Measurements from ENCODE around the gene IL2RA. TPM values are rescaled to one million over a fixed set of nuclear protein-coding genes. Genes with fewer than 3 reads are reported as not detected.

The IL2RA gene
- total and polyA plus RNA-seq, 2 donors (not counting 1 experiment from before 2014, with no cell fraction given) = 7.2 to 56.7 TPM

- no peak for DNase-seq
- H3K27me3 Mint-ChIP-seq = no peaks in the 10 kb centered on the region
- Histone ChIP-seq H3K27ac (ENCODE audit: low read length in 2 of 2) (no peak overlapping the region), H3K79me2 (ENCODE audit: control insufficient read depth, insufficient read depth, low read length) (peaks cover 6% of the 10 kb centered on the region), H3K4me2 (replicated peaks; ENCODE audit: low read depth, low read length, poor library complexity, severe bottlenecking) (no peak overlapping the region), H3K4me3 (ENCODE audit: control extremely low read depth in 1 of 5, extremely low read depth in 1 of 5, insufficient read depth in 1 of 5, low read depth in 2 of 5, low read length in 4 of 5) (no peak overlapping the region), H3K9ac (ENCODE audit: low read length) (no peak overlapping the region), H3K36me3 (replicated peaks in 1 of 2; ENCODE audit: control extremely low read depth in 1 of 2, control insufficient read depth in 1 of 2, extremely low read depth in 1 of 2, insufficient read depth in 2 of 2, low read length in 1 of 2) (no peaks in the 10 kb centered on the region), H4K20me1 (ENCODE audit: control insufficient read depth, insufficient read depth, low read length, poor library complexity, severe bottlenecking) (no peaks in the 10 kb centered on the region), H3K9me3 (ENCODE audit: control extremely low read depth in 1 of 3, control insufficient read depth in 2 of 3, insufficient read depth in 1 of 3, low read length in 2 of 3) (peaks cover 0 to 3% (median 1%) of the 10 kb centered on the region in 3 donors), H3K4me1 (ENCODE audit: control insufficient read depth in 2 of 2, insufficient read depth in 2 of 2, low read length in 2 of 2) (peaks cover 5 to 12% of the 10 kb centered on the region in 2 donors), H2AFZ (ENCODE audit: insufficient read depth, low read depth, low read length, poor library complexity, severe bottlenecking) (no peak overlapping the region), H3K27me3 (replicated peaks in 1 of 4; ENCODE audit: control extremely low read depth in 1 of 4, control insufficient read depth in 3 of 4, insufficient read depth in 4 of 4, low read length in 3 of 4) (no peaks in the 10 kb centered on the region)
- ChIA-PET POLR2A (no interaction called here), CTCF (interaction anchor here (0.8 to 1.4 kb wide), 5 partner anchors 15 to 383 kb away, joined by 3 to 7 read pairs (median 3); no protein-coding TSS in a partner anchor)
- TF ChIP-seq, protein P1, sequence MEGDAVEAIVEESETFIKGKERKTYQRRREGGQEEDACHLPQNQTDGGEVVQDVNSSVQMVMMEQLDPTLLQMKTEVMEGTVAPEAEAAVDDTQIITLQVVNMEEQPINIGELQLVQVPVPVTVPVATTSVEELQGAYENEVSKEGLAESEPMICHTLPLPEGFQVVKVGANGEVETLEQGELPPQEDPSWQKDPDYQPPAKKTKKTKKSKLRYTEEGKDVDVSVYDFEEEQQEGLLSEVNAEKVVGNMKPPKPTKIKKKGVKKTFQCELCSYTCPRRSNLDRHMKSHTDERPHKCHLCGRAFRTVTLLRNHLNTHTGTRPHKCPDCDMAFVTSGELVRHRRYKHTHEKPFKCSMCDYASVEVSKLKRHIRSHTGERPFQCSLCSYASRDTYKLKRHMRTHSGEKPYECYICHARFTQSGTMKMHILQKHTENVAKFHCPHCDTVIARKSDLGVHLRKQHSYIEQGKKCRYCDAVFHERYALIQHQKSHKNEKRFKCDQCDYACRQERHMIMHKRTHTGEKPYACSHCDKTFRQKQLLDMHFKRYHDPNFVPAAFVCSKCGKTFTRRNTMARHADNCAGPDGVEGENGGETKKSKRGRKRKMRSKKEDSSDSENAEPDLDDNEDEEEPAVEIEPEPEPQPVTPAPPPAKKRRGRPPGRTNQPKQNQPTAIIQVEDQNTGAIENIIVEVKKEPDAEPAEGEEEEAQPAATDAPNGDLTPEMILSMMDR (IDR thresholded peaks at IDR 0.05) = no peak
- no peak for TF ChIP-seq EZH2 (IDR thresholded peaks at IDR 0.05; ENCODE audit: borderline replicate concordance, insufficient read depth, low read depth, low read length, poor library complexity, severe bottlenecking)
- no CpG with 5 or more reads among the region's 3 CpGs for WGBS (ENCODE audit: insufficient coverage)
- no peak overlapping the region for H3K4me3 Mint-ChIP-seq
- H3K9me3 Mint-ChIP-seq (ENCODE audit: insufficient read depth) = peaks cover 7% of the 10 kb centered on the region
- intact Hi-C loops (cut with micrococcal nuclease) = no loop called here
- ATAC-seq (ENCODE audit: low read depth) = no peak
- peak overlapping the region; percentile 32 for H3K27ac Mint-ChIP-seq
- peaks cover 39% of the 10 kb centered on the region for H3K4me1 Mint-ChIP-seq
These were observed 28.2 kb downstream of the IL2RA start for GRCh38 chr10:6033954-6034353.

DNA sequence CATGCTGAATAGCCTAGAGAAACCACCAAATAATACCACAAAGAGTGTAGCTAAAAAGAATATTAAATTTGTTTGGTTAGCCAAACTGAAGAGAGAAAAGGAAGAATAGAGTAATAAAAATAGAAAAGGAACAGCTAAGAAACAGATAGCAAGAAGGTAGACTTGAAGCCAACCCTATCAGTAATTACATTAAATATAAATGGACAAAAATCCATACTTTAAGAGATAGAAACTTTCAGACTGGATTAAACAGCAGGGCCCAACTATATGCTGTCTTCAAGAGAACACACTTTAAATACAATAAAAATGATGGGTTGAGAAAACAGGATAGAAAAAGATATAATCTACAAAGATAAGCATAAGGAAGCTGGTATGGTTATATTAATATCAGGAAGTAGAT lies 31.2 kb downstream of the IL2RA start:
- ChIA-PET CTCF (interaction anchor here (1.1 to 1.5 kb wide), 2 partner anchors 15 to 56 kb away, joined by 3 to 6 read pairs; no protein-coding TSS in a partner anchor), POLR2A (no interaction called here)
- Histone ChIP-seq H4K20me1 (ENCODE audit: control insufficient read depth, insufficient read depth, low read length, poor library complexity, severe bottlenecking) (no peaks in the 10 kb centered on the region), H3K4me1 (ENCODE audit: control insufficient read depth in 2 of 2, insufficient read depth in 2 of 2, low read length in 2 of 2) (peaks cover 0 to 5% of the 10 kb centered on the region in 2 donors), H3K27ac (ENCODE audit: low read length in 2 of 2) (no peak overlapping the region), H3K4me2 (replicated peaks; ENCODE audit: low read depth, low read length, poor library complexity, severe bottlenecking) (no peak overlapping the region), H3K9me3 (ENCODE audit: control extremely low read depth in 1 of 3, control insufficient read depth in 2 of 3, insufficient read depth in 1 of 3, low read length in 2 of 3) (peaks cover 0 to 3% (median 1%) of the 10 kb centered on the region in 3 donors), H3K27me3 (replicated peaks in 1 of 4; ENCODE audit: control extremely low read depth in 1 of 4, control insufficient read depth in 3 of 4, insufficient read depth in 4 of 4, low read length in 3 of 4) (no peaks in the 10 kb centered on the region), H3K36me3 (replicated peaks in 1 of 2; ENCODE audit: control extremely low read depth in 1 of 2, control insufficient read depth in 1 of 2, extremely low read depth in 1 of 2, insufficient read depth in 2 of 2, low read length in 1 of 2) (no peaks in the 10 kb centered on the region), H3K9ac (ENCODE audit: low read length) (no peak overlapping the region), H3K79me2 (ENCODE audit: control insufficient read depth, insufficient read depth, low read length) (peaks cover 2% of the 10 kb centered on the region), H2AFZ (ENCODE audit: insufficient read depth, low read depth, low read length, poor library complexity, severe bottlenecking) (no peak overlapping the region), H3K4me3 (ENCODE audit: control extremely low read depth in 1 of 5, extremely low read depth in 1 of 5, insufficient read depth in 1 of 5, low read depth in 2 of 5, low read length in 4 of 5) (no peak overlapping the region)
- H3K4me3 Mint-ChIP-seq = no peak overlapping the region
- H3K27ac Mint-ChIP-seq = no peak overlapping the region
- TF ChIP-seq EZH2 (IDR thresholded peaks at IDR 0.05; ENCODE audit: borderline replicate concordance, insufficient read depth, low read depth, low read length, poor library complexity, severe bottlenecking) = no peak
- TF ChIP-seq, protein P1 (IDR thresholded peaks at IDR 0.05) = no peak
- intact Hi-C loops (cut with micrococcal nuclease) = no loop called here
- DNase-seq (no peak), ATAC-seq (ENCODE audit: low read depth) (no peak)
- peaks cover 17% of the 10 kb centered on the region for H3K4me1 Mint-ChIP-seq
- no peaks in the 10 kb centered on the region for H3K27me3 Mint-ChIP-seq
- H3K9me3 Mint-ChIP-seq (ENCODE audit: insufficient read depth) = peaks cover 6% of the 10 kb centered on the region
